Hematopoietic multipotent progenitor cell treated with erythropoietin and hydrocortisone succinate and interleukin-3 and kit ligand, for 8 days (in vitro differentiated cells): Measurements from ENCODE around the gene KRTAP10-8.
"Not testable (repeated sequence)": the region's sequence is repeated elsewhere in the genome, so short reads cannot be mapped to it uniquely, and the experiment has no call there.

Experiments used
- DNase-seq: peaks from one replicate; pipeline ENCODE4 v3.0.0-alpha.2; 2015

Gene KRTAP10-8

DNA sequence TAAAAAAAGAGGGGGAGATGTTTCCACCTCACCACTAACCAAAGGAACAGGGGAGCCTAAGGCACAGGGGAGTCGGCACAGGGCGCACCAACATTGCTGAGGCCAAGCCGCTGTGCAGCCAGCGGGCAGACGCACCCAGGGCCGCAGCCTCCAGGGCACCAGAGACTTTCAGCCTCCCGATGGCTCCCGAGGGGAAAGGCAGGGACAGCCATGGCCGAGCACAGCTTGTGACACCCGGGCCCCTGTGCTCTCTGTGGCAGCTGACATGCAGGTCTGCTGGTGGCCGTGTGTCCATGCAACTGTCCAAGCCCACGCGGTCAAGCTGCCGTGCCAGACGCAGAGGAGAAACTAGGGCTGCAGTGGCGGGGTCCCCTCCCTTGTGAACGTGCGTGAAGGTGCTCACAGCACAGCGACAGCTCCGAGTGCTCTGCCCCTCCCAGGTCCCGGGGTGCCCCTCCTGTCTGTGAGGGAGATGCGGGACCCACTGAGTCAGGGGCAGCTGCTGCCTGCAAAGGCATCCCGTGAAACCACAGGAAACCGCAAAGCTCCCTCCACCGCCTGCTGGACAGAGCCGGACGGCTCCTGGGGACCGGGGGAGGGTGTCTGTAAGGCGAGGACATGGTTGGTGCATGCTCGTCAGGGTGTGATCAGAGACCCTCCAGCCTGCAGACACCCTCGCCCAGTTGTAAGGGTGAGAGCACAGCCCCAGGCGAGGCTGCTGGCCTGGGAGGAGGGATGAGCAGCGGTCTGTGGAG lies 36.9 kb downstream of the KRTAP10-8 start:
- no peak for DNase-seq

DNA sequence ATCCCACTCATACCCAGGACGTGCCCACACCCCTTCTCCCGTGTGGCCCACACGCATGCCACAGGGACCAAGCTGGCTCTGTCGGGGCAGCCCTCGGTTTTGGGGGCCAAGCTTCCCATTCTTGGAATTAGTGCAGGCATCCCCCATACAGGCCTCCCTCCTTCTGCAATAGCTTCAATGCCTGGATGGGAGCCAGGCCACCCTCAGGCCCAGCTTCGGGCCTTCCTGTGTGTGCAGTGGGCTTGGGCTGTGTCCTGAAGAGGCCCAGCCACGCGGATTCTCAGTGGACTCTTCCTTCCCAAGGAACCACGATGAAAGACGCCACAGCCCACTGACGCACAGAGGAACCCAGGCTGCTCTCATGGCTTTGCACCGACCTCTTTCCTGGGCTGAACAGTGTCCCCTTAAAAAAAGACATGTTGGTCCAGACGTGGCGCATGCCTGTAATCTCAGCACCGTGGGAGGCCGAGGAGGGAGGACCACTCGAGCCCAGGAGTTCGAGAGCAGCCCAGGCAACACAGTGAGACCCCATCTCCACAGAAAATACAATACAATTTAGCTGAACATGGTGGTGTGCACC lies 37.7 kb downstream of the KRTAP10-8 start:
- DNase-seq, result no peak

DNA sequence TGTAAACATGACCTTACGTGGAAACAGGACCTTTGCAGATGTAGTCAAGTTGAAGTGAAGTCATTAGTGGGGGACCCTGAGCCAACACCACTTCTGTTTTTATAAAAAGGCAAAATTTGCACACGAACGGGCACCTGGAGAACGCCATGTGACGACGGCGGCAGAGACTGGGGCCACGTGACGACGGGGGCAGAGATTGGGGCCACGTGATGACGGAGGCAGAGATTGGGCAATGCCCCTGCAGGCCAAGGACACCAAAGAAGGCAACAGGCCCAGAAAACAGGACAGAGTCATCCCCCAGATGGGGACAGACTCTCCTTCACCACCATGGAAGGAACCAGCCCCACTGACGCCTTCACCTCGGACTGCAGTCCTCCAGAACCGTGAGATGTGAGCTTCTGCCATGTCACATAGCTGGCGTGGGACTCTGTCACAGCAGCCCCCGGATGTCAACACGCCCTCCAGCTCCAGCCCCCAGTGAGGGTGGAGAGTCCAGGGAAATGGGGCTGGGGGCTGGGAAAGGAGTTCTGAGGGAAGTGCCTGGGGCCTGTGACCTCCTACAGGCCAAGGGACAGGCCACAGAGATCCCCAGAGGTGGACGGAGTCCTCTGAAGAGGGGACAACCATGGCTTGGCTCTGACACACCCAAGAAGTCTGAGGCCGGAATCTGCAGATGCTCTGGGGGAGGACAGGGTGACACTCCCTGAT lies 38.5 kb downstream of the KRTAP10-8 start:
- no peak for DNase-seq

DNA sequence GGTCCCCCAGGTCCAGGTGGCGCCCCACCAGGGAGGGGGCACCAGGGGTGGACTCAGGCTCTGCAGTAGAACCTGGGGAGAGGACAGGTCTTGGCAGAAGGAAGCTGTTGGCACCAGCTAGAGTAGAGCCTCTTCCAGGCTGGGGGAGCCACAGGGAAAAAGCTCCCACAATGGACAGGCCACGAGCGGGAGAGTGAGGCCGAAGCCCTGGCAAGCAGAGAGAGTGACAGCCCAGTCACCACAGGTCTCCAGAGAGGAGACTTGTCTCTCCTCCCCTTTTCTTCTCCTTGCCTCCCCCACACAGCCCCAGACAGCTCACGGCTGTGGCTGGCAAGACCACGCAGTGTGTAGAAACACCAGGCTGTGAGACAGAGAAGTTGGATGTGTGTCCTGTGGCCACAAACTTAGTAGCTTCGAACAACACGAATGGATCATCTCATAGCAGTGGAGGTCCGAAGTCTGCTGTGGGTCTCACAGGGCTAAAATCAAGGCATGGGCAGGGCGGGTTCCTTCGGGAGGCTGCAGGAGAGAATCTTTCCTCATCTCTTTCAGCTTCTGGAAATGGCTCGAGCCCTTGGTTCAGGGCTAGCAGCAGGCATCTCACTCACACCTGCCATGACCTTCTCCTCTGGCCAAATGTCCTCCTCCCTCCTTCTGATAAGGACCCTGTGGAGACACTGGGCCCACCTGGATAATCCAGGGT lies 39.2 kb downstream of the KRTAP10-8 start:
- DNase-seq, result no peak

DNA sequence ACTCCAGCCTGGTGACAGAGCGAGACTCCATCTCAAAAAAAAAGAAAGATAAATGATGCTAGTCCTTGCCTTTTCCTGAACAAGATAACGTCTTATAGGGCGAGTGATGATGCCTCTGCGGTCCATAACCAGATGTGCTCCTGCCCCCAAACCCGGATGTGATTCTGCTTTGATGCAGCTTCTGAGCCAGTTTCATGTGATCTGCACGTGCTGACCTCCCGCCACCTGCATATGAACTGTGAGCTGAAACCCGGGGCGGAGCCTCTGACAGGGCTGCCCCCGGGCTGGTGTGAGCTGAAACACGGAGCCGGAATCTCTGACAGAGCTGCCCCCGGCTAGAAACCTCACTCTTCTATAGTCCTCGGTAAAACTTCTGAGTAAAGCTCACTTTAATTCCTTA lies 41.2 kb downstream of the KRTAP10-8 start:
- no peak for DNase-seq

DNA sequence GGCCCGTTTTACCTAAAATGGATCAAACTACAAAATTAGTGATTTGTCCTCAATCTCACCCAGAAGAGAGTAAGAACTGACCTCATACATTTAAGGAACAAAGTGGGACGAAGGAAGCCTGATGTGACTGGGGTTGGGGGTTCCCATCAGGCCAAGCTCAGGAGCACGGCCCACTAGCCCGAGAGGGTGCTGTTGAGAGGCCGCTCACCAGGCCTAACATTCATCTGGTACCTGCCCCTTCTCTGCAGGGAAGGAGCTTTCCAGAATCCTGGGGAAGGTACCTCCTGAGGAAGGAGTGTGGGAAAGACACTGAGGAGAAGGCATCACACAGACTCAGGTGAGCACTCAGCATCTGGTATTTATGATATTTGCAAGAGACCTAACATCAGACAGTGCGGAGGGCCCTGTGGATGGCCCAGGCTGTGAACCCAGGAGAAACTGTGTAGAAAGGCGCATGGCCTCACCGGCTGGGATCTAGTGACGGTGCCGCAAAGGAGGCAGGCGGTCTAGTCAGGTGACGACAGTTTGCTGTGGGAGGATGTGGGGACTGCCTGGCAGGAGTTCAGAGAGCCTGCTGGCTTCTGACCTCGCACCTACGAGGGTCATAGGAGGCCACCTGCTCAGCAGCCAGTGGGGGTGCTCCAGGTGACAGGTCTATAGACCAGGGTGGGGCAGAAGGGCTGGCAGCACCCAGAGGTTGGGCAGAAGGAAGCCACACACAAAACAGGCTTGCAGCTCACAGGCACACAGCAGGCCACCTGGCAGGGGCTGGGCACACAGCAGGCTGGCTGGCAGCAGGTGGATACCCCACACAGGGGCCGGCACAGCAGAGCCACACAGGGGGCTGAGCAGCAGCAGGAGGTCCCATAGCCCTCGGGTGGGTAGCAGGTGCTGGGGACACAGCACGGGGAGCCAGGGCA lies 42.0 kb downstream of the KRTAP10-8 start:
- no peak for DNase-seq

DNA sequence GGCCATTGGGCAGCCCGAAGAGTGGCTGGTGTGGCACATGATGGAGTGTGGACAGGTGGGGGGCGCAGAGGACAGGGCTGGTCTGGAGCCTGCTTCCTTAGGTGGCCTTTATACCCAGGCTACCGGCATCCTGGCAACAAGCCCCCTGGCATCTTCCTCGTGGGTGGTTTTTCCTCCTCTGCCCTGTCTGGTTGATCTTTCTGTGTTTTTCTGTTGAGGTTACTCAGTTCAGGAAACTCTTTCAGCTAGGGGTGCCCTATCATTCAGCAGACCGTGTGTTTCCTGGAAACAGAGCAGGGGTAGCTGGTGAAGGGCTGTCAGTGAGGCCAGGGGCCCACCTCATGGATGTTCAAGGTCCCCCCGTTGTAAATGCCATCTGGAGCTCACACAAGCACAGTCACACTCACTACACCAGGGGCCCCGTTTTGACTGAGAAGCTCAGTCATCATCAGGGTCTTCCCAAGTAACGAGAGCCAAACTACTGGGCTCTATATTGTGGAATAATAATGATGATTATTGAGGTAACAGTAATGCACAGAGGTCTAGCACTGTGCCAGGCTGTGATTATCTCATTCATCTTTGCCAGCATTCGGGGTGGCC lies 42.8 kb downstream of the KRTAP10-8 start, which contains the start of gene KRTAP12-4:
TSS of gene KRTAP12-4 (minus strand) at position 84 of the 600 bp plus-strand sequence. CDS start at position 39, 45 bp downstream.
- no peak for DNase-seq

DNA sequence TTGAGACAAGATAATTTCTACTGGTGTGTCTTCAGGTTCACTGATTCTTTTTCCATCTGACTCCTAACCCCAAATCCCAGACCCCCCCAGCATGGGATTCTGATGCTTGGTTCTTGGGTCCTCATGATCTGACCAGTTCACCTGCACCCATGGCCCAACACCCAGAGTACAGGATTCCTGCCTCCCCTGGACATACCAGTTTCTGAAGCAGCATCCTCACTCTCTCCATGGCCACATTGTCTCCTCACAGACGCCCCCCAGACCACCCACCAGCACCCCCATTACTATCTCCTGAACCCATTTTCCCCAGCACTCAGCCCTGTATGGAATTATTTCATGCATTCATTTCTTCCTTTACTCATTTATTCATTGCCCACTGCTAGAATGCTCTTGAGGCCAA lies 45.0 kb downstream of the KRTAP10-8 start:
- no peak for DNase-seq

DNA sequence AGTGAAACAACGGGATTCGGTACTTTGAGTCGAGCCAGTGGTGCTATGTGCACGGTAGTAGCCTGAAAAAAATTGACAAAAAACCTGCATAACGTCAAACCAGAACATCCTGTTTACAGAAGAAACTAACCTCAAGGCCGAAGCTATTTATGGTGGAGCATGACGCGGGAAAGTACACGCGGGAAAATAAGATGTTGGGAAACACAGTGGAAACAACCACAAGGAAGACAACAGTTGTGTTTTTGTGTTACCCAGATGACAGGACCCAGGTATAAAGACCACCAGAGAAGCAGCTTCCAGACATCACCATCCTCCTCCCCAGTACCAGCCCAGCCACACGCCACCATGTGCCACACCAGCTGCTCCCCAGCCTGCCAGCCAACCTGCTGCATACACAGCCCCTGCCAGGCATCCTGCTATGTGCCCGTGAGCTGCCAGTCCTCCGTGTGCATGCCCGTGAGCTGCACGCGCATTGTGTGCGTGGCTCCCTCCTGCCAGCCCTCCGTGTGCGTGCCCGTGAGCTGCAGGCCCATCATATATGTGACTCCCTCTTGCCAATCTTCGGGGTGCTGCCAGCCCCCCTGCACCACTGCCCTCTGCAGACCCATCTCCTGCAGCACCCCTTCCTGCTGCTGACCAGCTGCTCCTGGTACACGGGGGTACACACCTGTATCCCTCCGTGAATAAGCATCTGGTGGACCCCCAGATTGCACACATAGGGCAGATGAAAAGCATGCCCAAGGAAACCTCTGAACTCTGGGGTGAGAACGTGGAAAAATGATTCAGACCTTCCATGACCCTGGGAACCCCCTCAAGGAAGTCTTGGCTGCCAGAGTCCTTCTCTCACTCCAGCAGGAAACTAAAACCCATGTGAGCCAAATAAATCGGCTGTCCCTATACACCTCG lies 46.0 kb downstream of the KRTAP10-8 start, which contains the start of gene KRTAP12-3:
TSS of gene KRTAP12-3 (plus strand) at position 298 of the 906 bp plus-strand sequence. CDS start at position 346, 48 bp downstream.
- DNase-seq, result no peak

DNA sequence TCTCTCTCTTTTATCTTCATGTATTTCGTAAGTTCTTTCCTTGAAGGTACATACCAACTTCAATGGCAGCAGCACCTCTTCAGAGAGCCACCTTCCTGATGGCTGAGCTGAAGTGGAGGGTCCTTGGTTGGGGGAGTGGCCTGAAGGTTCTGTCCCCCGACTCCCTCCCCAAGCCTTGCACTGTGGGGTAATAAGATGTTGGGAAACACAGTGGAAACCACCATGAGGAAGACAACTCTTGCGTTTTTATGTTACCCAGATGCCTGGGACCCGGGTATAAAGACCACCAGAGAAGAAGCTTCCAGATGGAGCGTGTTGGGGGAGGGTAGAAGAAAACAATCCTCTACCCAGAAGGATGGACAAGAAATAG lies 46.6 kb downstream of the KRTAP10-8 start:
- no peak for DNase-seq

DNA sequence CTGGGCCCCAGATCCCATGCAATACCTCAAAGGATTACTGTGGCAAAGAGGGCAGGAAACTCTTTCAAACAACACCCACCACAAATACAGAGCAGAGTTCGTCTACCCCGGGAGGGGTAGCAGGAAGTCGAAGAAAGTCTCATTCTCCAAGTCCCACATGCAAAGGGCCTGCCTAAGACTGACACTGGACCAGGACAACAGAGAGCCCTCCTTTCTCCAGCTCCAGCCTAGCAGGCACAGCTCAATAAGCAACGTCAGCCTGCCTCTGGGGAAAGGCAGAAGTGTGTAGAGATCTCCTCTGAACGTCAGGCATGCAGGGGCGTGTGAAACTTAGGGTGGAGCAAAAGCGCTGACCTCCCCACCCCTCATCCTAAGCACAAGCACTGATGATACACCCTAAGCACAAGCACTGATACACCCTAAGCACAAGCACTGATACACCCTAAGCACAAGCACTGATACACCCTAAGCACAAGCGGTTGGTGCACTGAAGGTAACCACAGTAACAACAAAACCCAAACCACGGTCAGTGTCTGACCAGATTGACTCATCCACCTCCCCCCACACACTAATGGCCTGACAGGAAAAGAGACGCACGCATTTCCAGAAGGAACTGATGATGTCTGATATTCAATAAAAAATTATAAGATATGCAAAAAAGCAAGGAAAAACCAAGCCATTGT lies 47.2 kb downstream of the KRTAP10-8 start:
- DNase-seq, result no peak

DNA sequence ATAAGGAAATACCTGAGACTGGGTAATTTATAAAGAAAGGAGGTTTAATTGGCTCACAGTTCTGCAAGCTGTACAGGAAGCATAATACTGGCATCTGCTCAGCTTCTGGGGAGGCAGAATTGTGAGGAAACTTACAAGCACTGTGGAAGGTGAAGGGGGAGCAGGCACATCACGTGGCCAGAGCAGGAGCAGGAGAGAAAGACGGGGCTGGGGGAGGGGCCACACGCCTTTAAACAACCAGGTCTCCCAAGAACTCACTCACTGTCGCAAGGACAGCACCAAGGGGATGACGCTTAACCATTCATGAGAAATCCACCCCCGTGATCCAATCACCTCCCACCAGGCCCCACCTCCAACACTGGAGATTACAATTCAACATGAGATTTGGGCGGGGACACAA lies 49.7 kb downstream of the KRTAP10-8 start:
- not testable (repeated sequence) for DNase-seq
